Spleen (tissue), 7 donors: ENCODE data around the gene PANX3.

Experiments used
- POLR2A ChIP-seq, 3 donors: fragments of 450-650 bp; IDR thresholded peaks; one replicate each; pipeline ENCODE4 v1.5.1; 2017; ENCODE audit warnings: antibody characterized with exemption in 3 of 3, mild to moderate bottlenecking in 1 of 3
- TF ChIP-seq, protein P1 (sequence below), 11 experiments: fragments of 200-600 bp in 7 of 11; fragments of 450-650 bp in 4 of 11; sonication (generic) in 4 of 11; IDR thresholded peaks in 8 of 11; conservative IDR thresholded peaks in 3 of 11; 1 replicate in 7 of 11; 2 replicates in 4 of 11; pipeline versions ENCODE4 v1.4.0 to v1.8.0; 2016 to 2021; ENCODE audit warnings: antibody characterized with exemption in 11 of 11, inconsistent platforms in 4 of 11, mild to moderate bottlenecking in 1 of 11
- donor health status: DM: no; HTN: no; CAD: no; lungs with moderate emphysema.
- donor health status: DM: no; HTN: no; CAD: no.
- donor health status: DM: no; HTN: no; CAD: no.

DNA sequence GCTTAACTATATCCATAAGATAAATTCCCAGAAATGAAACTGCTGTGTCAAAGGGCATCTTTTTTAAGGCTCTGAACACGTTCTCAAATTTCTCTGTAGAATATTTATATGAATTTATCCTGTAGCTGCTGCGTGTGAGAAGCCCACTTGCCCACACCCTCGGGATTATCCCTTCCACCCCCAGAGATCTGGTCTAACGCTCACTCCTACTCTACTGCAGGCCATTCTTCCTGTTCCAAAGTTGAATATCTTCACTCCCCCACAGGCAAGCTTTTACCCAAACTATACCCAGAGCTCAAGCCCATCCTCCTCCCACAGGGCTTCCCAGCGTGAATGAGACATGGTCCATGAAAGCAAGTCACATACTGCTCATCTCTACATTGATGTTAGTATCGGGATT is 37.4 kb downstream of the PANX3 start:
- TF ChIP-seq, protein P1, sequence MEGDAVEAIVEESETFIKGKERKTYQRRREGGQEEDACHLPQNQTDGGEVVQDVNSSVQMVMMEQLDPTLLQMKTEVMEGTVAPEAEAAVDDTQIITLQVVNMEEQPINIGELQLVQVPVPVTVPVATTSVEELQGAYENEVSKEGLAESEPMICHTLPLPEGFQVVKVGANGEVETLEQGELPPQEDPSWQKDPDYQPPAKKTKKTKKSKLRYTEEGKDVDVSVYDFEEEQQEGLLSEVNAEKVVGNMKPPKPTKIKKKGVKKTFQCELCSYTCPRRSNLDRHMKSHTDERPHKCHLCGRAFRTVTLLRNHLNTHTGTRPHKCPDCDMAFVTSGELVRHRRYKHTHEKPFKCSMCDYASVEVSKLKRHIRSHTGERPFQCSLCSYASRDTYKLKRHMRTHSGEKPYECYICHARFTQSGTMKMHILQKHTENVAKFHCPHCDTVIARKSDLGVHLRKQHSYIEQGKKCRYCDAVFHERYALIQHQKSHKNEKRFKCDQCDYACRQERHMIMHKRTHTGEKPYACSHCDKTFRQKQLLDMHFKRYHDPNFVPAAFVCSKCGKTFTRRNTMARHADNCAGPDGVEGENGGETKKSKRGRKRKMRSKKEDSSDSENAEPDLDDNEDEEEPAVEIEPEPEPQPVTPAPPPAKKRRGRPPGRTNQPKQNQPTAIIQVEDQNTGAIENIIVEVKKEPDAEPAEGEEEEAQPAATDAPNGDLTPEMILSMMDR (IDR thresholded peaks at IDR 0.05 in 8 of 11, conservative IDR thresholded peaks at IDR 0.05 in 3 of 11) = no peak
- TF ChIP-seq POLR2A (IDR thresholded peaks at IDR 0.05) = no peak
